Natural killer cell (primary cell): Measurements from ENCODE around the gene MSL2. TPM values are rescaled to one million over a fixed set of nuclear protein-coding genes. Genes with fewer than 3 reads are reported as not detected.
A peak's percentile ranks its signal among the peaks of the same experiment; 100 is the strongest.

Experiments
- ATAC-seq, 3 donors: fragments of 150-1000 bp in 2 of 3; fragments of 200-7000 bp in 1 of 3; cut with Tn5 transposase; 1 replicate in 1 of 3; 2 replicates in 2 of 3; pipeline ENCODE4 v1.10.0; 2021; ENCODE audit warnings: mild to moderate bottlenecking in 2 of 3, moderate library complexity in 2 of 3
- DNase-seq, 2 donors: peaks; one replicate each; pipeline versions ENCODE4 v3.0.0 to v3.0.0-alpha.2; 2013 to 2021; ENCODE audit warnings: mixed read lengths in 1 of 2
- H3K27ac ChIP-seq: one replicate; pipeline ENCODE4 v1.5.1; 2013; ENCODE audit warnings: mild to moderate bottlenecking, low read length
- H3K27me3 ChIP-seq: one replicate; pipeline ENCODE4 v1.6.1; 2013; ENCODE audit warnings: low read length; ENCODE audit not compliant: control insufficient read depth, insufficient read depth
- H3K36me3 ChIP-seq: one replicate; pipeline ENCODE4 v1.6.1; 2013; ENCODE audit warnings: low read length; ENCODE audit not compliant: control insufficient read depth, insufficient read depth
- H3K4me1 ChIP-seq: one replicate; pipeline ENCODE4 v1.6.1; 2013; ENCODE audit warnings: low read length; ENCODE audit not compliant: control insufficient read depth, insufficient read depth
- H3K4me3 ChIP-seq: one replicate; pipeline ENCODE4 v1.5.1; 2013; ENCODE audit warnings: low read length
- H3K9me3 ChIP-seq: one replicate; pipeline ENCODE4 v1.6.1; 2013; ENCODE audit warnings: low read length; ENCODE audit not compliant: control insufficient read depth, insufficient read depth
- H3K27ac Mint-ChIP-seq, 2 donors: one replicate each; pipeline ENCODE4 v1.8.0; 2022; ENCODE audit warnings: mild to moderate bottlenecking in 2 of 2, mixed read lengths in 2 of 2, moderate library complexity in 1 of 2
- H3K27me3 Mint-ChIP-seq, 2 donors: one replicate each; pipeline ENCODE4 v1.8.0; 2022; ENCODE audit warnings: low read depth in 2 of 2, mixed read lengths in 2 of 2
- H3K36me3 Mint-ChIP-seq: one replicate; pipeline ENCODE4 v1.8.0; 2022; ENCODE audit warnings: mixed read lengths
- H3K4me1 Mint-ChIP-seq, 2 donors: one replicate each; pipeline ENCODE4 v1.8.0; 2022; ENCODE audit warnings: mixed read lengths in 2 of 2
- H3K4me3 Mint-ChIP-seq: one replicate; pipeline ENCODE4 v1.8.0; 2022; ENCODE audit warnings: mild to moderate bottlenecking, moderate library complexity, mixed read lengths
- H3K9me3 Mint-ChIP-seq, 2 donors: one replicate each; pipeline ENCODE4 v1.8.0; 2022; ENCODE audit warnings: mixed read lengths in 2 of 2
- WGBS: methylation state at CpG from one replicate; pipeline ENCODE4 v1.1.7; 2013; ENCODE audit warnings: missing lambda C conversion rate; ENCODE audit not compliant: insufficient coverage; 5-methylcytosine and 5-hydroxymethylcytosine counted together
- intact Hi-C: fragments of 100-400 bp; cut with micrococcal nuclease; formaldehyde crosslinking; loops from one replicate; pipeline ENCODE4 v1.14.2; 2022
- total RNA-seq, 4 donors: library from RNA; stranded (reverse); fragments of 120-200 nt in 1 of 4; gene quantifications; one replicate each; pipeline versions ENCODE4 v1.2.3 to v1.2.4, GENCODE V29; 2013 to 2022
- TF ChIP-seq, protein P1 (sequence below): fragments of 200-600 bp; IDR thresholded peaks from one replicate; pipeline ENCODE4 v1.8.0; 2022; ENCODE audit warnings: antibody characterized with exemption

The MSL2 gene
- total RNA-seq, 3 donors from 2014 or later (not counting 1 experiment from before 2014, with no cell fraction given), result 104 to 114 (median 110) TPM

DNA sequence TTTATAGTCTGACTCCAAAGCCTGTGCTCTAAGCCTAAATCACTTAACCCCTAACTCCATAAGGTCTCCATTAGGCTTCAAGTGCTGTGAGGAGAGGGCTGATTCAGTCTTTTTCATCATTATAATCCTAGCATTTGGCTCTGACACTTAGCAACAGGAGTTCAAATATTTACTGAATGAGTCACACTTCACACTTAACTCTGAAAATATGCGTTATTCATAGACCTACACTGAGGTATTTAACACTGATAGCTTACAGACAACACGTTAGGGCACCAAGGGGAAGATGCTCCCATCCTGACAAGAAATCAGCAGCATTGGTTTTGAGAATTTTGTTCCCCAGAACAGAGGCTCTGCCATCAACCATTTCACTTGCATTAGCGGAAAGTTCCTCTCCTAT, 53.5 kb downstream of the MSL2 start:
- Histone ChIP-seq H3K9me3 (no peaks in the 10 kb centered on the region), H3K27me3 (no peaks in the 10 kb centered on the region), H3K36me3 (peaks cover 2% of the 10 kb centered on the region), H3K27ac (no peak overlapping the region), H3K4me3 (no peak overlapping the region), H3K4me1 (no peaks in the 10 kb centered on the region)
- Mint-ChIP-seq H3K27me3 (no peaks in the 10 kb centered on the region), H3K36me3 (no peaks in the 10 kb centered on the region), H3K4me1 (peaks cover 38 to 40% of the 10 kb centered on the region in 2 donors), H3K4me3 (no peak overlapping the region), H3K27ac (peak overlapping the region; percentile 61 to 72), H3K9me3 (no peaks in the 10 kb centered on the region)
- 52% methylated on average over 3 of the region's 3 CpGs for WGBS
- ATAC-seq (peak in 2 of 3 donors; percentile 59 to 81), DNase-seq (no peak)
- intact Hi-C loops, result loop anchor here (2.0 kb wide), 1 partner anchor 108 kb away; the partner anchor contains the start of gene PCCB
- TF ChIP-seq, protein P1, sequence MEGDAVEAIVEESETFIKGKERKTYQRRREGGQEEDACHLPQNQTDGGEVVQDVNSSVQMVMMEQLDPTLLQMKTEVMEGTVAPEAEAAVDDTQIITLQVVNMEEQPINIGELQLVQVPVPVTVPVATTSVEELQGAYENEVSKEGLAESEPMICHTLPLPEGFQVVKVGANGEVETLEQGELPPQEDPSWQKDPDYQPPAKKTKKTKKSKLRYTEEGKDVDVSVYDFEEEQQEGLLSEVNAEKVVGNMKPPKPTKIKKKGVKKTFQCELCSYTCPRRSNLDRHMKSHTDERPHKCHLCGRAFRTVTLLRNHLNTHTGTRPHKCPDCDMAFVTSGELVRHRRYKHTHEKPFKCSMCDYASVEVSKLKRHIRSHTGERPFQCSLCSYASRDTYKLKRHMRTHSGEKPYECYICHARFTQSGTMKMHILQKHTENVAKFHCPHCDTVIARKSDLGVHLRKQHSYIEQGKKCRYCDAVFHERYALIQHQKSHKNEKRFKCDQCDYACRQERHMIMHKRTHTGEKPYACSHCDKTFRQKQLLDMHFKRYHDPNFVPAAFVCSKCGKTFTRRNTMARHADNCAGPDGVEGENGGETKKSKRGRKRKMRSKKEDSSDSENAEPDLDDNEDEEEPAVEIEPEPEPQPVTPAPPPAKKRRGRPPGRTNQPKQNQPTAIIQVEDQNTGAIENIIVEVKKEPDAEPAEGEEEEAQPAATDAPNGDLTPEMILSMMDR, result no peak

DNA sequence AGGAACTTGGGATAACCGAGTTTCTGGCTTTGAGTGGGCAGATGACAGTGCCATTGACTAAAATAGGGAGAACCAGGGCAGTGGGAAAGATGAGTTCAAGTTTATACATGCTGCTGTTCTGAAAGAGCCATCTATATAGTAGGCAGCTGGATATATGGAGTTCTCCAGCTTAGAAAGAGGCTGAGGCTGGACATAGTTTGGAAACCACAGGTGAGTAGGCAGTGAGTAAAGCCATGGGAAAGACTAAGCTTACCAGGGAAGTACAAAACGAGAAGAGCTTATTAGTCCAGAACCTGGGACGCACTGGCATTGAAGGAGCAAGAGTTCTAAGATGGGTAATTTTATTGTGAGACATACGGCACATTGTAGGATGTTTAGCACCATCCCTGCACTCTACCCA, 54.2 kb downstream of the MSL2 start:
- H3K4me1 Mint-ChIP-seq, result peaks cover 35 to 38% of the 10 kb centered on the region in 2 donors
- no peaks in the 10 kb centered on the region for H3K4me1 ChIP-seq
- H3K27ac ChIP-seq, result no peak overlapping the region
- DNase-seq, result no peak
- H3K9me3 Mint-ChIP-seq, result no peaks in the 10 kb centered on the region
- no peaks in the 10 kb centered on the region for H3K27me3 Mint-ChIP-seq
- intact Hi-C loops, result loop anchor here (2.0 kb wide), 1 partner anchor 109 kb away; the partner anchor contains the start of gene PCCB
- H3K9me3 ChIP-seq, result no peaks in the 10 kb centered on the region
- peaks cover 2% of the 10 kb centered on the region for H3K36me3 ChIP-seq
- H3K4me3 ChIP-seq, result no peak overlapping the region
- H3K27me3 ChIP-seq, result no peaks in the 10 kb centered on the region
- H3K27ac Mint-ChIP-seq, result peak overlapping the region; percentile 61 to 72
- no peak for ATAC-seq
- H3K36me3 Mint-ChIP-seq, result no peaks in the 10 kb centered on the region
- TF ChIP-seq, protein P1, result no peak
- H3K4me3 Mint-ChIP-seq, result no peak overlapping the region
- 90% methylated on average over 3 of the region's 4 CpGs for WGBS

DNA sequence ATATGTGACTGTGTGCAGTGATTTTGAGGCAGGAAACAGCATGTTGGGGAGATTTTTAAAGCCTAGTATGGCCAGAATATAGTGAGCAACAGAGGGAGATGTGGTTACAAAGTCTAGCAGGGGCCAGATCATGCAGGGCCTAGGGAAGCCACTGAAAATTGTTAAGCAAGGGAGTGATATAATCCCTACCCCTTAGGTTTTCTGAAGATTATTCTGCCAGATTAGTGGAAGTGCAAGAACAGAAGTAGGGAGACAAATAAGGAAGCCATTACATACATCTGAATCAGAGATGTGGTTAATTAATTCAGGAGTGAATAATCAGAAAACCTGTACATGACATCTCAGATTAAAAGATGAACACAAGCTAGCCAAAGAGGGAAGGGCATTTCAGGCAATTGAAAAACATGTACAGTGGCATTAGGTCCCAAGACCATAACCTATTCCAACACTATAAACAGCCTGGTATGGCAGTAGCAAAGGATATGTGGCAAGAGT, 54.8 kb downstream of the MSL2 start:
- Histone ChIP-seq H3K27me3 (no peaks in the 10 kb centered on the region), H3K4me3 (no peak overlapping the region), H3K27ac (no peak overlapping the region), H3K9me3 (no peaks in the 10 kb centered on the region), H3K36me3 (peaks cover 2% of the 10 kb centered on the region), H3K4me1 (no peaks in the 10 kb centered on the region)
- no peaks in the 10 kb centered on the region for H3K27me3 Mint-ChIP-seq
- ATAC-seq (peak in 2 of 3 donors; percentile 20 to 47), DNase-seq (no peak)
- peaks cover 35 to 37% of the 10 kb centered on the region in 2 donors for H3K4me1 Mint-ChIP-seq
- peak overlapping the region; percentile 61 to 72 for H3K27ac Mint-ChIP-seq
- intact Hi-C loops, result no loop called here
- no peaks in the 10 kb centered on the region for H3K36me3 Mint-ChIP-seq
- TF ChIP-seq, protein P1, result no peak
- no peak overlapping the region for H3K4me3 Mint-ChIP-seq
- H3K9me3 Mint-ChIP-seq, result no peaks in the 10 kb centered on the region

DNA sequence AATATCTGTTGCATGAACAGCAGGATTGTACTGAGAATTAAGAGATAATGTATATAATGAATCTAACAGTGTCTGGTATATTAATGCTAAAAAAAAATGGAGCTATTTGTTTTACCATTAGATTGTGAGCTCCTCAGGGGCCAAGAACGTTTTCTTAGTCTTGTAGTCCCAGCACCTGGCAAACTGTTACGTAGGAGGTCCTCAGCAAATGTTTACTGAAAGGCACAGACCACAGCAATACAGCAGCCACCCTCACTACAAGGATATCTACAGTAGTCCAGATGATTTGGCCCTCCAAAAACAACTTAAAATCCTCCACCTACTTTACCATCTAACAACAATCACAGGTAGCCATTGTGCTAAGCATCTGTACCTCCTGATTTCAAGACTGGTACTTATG, 59.7 kb downstream of the MSL2 start:
- no peak overlapping the region for H3K27ac Mint-ChIP-seq

More for the DNA sequence above, 59.7 kb downstream of the MSL2 start:
- peaks cover 14 to 19% of the 10 kb centered on the region in 2 donors for H3K4me1 Mint-ChIP-seq
- H3K4me3 ChIP-seq, result no peak overlapping the region
- H3K9me3 Mint-ChIP-seq, result no peaks in the 10 kb centered on the region
- no peaks in the 10 kb centered on the region for H3K27me3 ChIP-seq
- no peak for ATAC-seq
- no peaks in the 10 kb centered on the region for H3K4me1 ChIP-seq
- H3K36me3 Mint-ChIP-seq, result no peaks in the 10 kb centered on the region
- H3K4me3 Mint-ChIP-seq, result no peak overlapping the region
- WGBS, result 81% methylated on average over 2 of the region's 2 CpGs
- H3K36me3 ChIP-seq, result no peaks in the 10 kb centered on the region
- H3K9me3 ChIP-seq, result no peaks in the 10 kb centered on the region
- H3K27ac ChIP-seq, result no peak overlapping the region
- intact Hi-C loops, result no loop called here
- DNase-seq, result no peak
- TF ChIP-seq, protein P1, result no peak
- no peaks in the 10 kb centered on the region for H3K27me3 Mint-ChIP-seq
